ENCODE measurements around the gene BBS4.

DNA sequence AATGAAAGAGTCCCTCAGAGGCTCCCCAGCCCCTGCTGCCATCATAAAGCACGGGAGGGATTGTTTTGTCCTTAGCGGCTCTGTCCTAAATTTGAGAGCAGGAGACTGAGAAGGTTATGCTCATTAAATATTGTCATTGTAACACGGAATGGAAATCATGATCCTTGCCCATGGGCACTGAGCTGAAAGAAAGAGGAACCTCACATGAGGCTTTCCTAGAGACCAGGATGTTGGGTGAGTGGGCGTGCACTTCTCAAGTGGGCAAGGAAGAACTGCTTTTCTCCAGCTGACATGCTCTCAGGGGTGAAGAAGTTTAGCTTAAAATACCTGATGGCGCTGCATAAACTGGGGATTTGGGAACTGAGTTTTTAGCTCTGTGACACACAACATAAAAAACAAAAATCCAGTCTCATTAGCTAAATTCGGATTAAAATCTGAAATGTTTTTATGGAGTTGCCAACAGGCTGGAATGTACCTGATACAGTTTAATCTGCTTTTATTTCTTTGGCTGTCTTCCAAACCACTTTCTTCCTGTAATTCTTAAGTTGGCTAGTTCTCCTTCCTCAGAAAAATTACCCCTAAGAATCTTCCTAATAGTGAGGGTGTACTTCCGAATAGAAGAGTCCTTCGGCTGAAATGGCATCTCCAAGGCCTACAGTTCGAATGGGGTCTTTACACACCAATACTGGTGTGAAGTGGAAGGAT, 65.9 kb downstream of the BBS4 start:
- TF ChIP-seq, protein P1, sequence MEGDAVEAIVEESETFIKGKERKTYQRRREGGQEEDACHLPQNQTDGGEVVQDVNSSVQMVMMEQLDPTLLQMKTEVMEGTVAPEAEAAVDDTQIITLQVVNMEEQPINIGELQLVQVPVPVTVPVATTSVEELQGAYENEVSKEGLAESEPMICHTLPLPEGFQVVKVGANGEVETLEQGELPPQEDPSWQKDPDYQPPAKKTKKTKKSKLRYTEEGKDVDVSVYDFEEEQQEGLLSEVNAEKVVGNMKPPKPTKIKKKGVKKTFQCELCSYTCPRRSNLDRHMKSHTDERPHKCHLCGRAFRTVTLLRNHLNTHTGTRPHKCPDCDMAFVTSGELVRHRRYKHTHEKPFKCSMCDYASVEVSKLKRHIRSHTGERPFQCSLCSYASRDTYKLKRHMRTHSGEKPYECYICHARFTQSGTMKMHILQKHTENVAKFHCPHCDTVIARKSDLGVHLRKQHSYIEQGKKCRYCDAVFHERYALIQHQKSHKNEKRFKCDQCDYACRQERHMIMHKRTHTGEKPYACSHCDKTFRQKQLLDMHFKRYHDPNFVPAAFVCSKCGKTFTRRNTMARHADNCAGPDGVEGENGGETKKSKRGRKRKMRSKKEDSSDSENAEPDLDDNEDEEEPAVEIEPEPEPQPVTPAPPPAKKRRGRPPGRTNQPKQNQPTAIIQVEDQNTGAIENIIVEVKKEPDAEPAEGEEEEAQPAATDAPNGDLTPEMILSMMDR (IDR thresholded peaks at IDR 0.05; ENCODE audit: low read depth, low read length, poor library complexity, severe bottlenecking): no peak
- no peak for TF ChIP-seq EZH2phosphoT487 (IDR thresholded peaks at IDR 0.05; ENCODE audit: borderline replicate concordance, low read length)

Data from DOHH2 (cell line).